OCI-LY3 (cell line): ENCODE data around the gene DTNBP1.

Experiments
- CTCF ChIP-seq: fragments of 200-600, 300-600 bp; sonication (generic); IDR thresholded peaks from 2 replicates; pipeline ENCODE4 v1.5.1; 2014; ENCODE audit warnings: antibody characterized with exemption, low read length, low read depth
- EZH2phosphoT487 ChIP-seq: fragments of 200-600 bp; shearing (Covaris generic); IDR thresholded peaks from 2 replicates; pipeline ENCODE4 v1.6.1; 2018; ENCODE audit warnings: antibody characterized with exemption, mixed run types, low read depth

GRCh38 chr6:15705981-15706380 lies 43.2 kb upstream of the DTNBP1 start:
- TF ChIP-seq CTCF (no peak), EZH2phosphoT487 (no peak)
